Measurements from ENCODE around the gene NUDT22.
A peak's percentile ranks its signal among the peaks of the same experiment; 100 is the strongest.

The NUDT22 gene

GRCh38 chr11:64268893-64269539 is 42.9 kb downstream of the NUDT22 start:
- Histone ChIP-seq H3K27ac (ENCODE audit: low read depth, low read length) (peak overlapping the region; percentile 96), H3K4me1 (ENCODE audit: control insufficient read depth, low read depth, low read length) (peaks cover 5% of the 10 kb centered on the region), H3K79me2 (ENCODE audit: control insufficient read depth, insufficient read depth, low read length) (no peaks in the 10 kb centered on the region), H3K4me3 (ENCODE audit: low read length) (peak overlapping the region; percentile 62), H2BK15ac (replicated peaks; ENCODE audit: low read depth) (no peak overlapping the region), H3K23ac (ENCODE audit: low read length) (peak overlapping the region; percentile 90), H2AK5ac (ENCODE audit: low read length) (no peak overlapping the region), H3K18ac (ENCODE audit: low read length) (peak overlapping the region; percentile 81), H3K36me3 (ENCODE audit: control insufficient read depth, insufficient read depth, low read length) (peaks cover 6% of the 10 kb centered on the region), H2BK120ac (ENCODE audit: low read depth, low read length) (peak overlapping the region; percentile 14), H4K5ac (ENCODE audit: low read length) (no peak overlapping the region), H3K4me2 (ENCODE audit: low read length) (peak overlapping the region; percentile 94), H3K79me1 (ENCODE audit: low read length) (no peaks in the 10 kb centered on the region), H3K56ac (ENCODE audit: low read length) (peak overlapping the region; percentile 95), H2BK5ac (ENCODE audit: low read length) (peak overlapping the region; percentile 95), H3K9ac (ENCODE audit: low read length) (peak overlapping the region; percentile 91), H3K4ac (ENCODE audit: low read depth, low read length) (peak overlapping the region; percentile 74), H3K27me3 (ENCODE audit: insufficient read depth, low read length, poor library complexity) (no peaks in the 10 kb centered on the region), H4K8ac (ENCODE audit: low read depth, low read length) (no peak overlapping the region)
- peak; percentile 95 for DNase-seq
- no CpG with 5 or more reads among the region's 34 CpGs for WGBS (ENCODE audit: extremely low coverage, insufficient coverage, low lambda C conversion rate)

- peaks cover 1% of the 10 kb centered on the region for H3K36me3 ChIP-seq (ENCODE audit: control insufficient read depth, insufficient read depth, low read length)
- H3K4ac ChIP-seq (ENCODE audit: low read depth, low read length) = peak overlapping the region; percentile 74
- H3K56ac ChIP-seq (ENCODE audit: low read length) = peak overlapping the region; percentile 97
- peaks cover 5% of the 10 kb centered on the region for H3K4me1 ChIP-seq (ENCODE audit: control insufficient read depth, low read depth, low read length)
- H2BK120ac ChIP-seq (ENCODE audit: low read depth, low read length) = peak overlapping the region; percentile 14
- H2BK5ac ChIP-seq (ENCODE audit: low read length) = peak overlapping the region; percentile 65
- WGBS (ENCODE audit: extremely low coverage, insufficient coverage, low lambda C conversion rate) = no CpG with 5 or more reads among the region's 58 CpGs
- peak overlapping the region; percentile 81 for H3K18ac ChIP-seq (ENCODE audit: low read length)
- H2AK5ac ChIP-seq (ENCODE audit: low read length) = no peak overlapping the region
- H3K4me2 ChIP-seq (ENCODE audit: low read length) = peak overlapping the region; percentile 94
- peak overlapping the region; percentile 93 for H3K9ac ChIP-seq (ENCODE audit: low read length)
- no peaks in the 10 kb centered on the region for H3K27me3 ChIP-seq (ENCODE audit: insufficient read depth, low read length, poor library complexity)
- DNase-seq = peak; percentile 100
- no peak overlapping the region for H4K8ac ChIP-seq (ENCODE audit: low read depth, low read length)
- H4K5ac ChIP-seq (ENCODE audit: low read length) = no peak overlapping the region
- H3K79me2 ChIP-seq (ENCODE audit: control insufficient read depth, insufficient read depth, low read length) = no peaks in the 10 kb centered on the region
- H3K79me1 ChIP-seq (ENCODE audit: low read length) = no peaks in the 10 kb centered on the region
- peak overlapping the region; percentile 62 for H3K4me3 ChIP-seq (ENCODE audit: low read length)
- H3K27ac ChIP-seq (ENCODE audit: low read depth, low read length) = peak overlapping the region; percentile 96
- H2BK15ac ChIP-seq (replicated peaks; ENCODE audit: low read depth) = no peak overlapping the region
- no peak overlapping the region for H3K23ac ChIP-seq (ENCODE audit: low read length)
These were observed 43.6 kb downstream of the NUDT22 start for GRCh38 chr11:64269540-64270220.

GRCh38 chr11:64275031-64275800 is 49.1 kb downstream of the NUDT22 start:
- Histone ChIP-seq H3K4me2 (ENCODE audit: low read length) (no peak overlapping the region), H3K23ac (ENCODE audit: low read length) (no peak overlapping the region), H3K4me1 (ENCODE audit: control insufficient read depth, low read depth, low read length) (no peaks in the 10 kb centered on the region), H3K79me1 (ENCODE audit: low read length) (no peaks in the 10 kb centered on the region), H3K79me2 (ENCODE audit: control insufficient read depth, insufficient read depth, low read length) (no peaks in the 10 kb centered on the region), H3K4me3 (ENCODE audit: low read length) (no peak overlapping the region), H3K18ac (ENCODE audit: low read length) (no peak overlapping the region), H3K27me3 (ENCODE audit: insufficient read depth, low read length, poor library complexity) (no peaks in the 10 kb centered on the region), H3K27ac (ENCODE audit: low read depth, low read length) (no peak overlapping the region), H3K4ac (ENCODE audit: low read depth, low read length) (no peak overlapping the region), H2AK5ac (ENCODE audit: low read length) (no peak overlapping the region), H2BK15ac (replicated peaks; ENCODE audit: low read depth) (no peak overlapping the region), H3K9ac (ENCODE audit: low read length) (no peak overlapping the region), H3K36me3 (ENCODE audit: control insufficient read depth, insufficient read depth, low read length) (no peaks in the 10 kb centered on the region), H4K8ac (ENCODE audit: low read depth, low read length) (no peak overlapping the region), H3K56ac (ENCODE audit: low read length) (peak overlapping the region; percentile 25), H2BK5ac (ENCODE audit: low read length) (no peak overlapping the region), H4K5ac (ENCODE audit: low read length) (no peak overlapping the region), H2BK120ac (ENCODE audit: low read depth, low read length) (no peak overlapping the region)
- no peak for DNase-seq
- WGBS (ENCODE audit: extremely low coverage, insufficient coverage, low lambda C conversion rate) = no CpG with 5 or more reads among the region's 15 CpGs

DNA sequence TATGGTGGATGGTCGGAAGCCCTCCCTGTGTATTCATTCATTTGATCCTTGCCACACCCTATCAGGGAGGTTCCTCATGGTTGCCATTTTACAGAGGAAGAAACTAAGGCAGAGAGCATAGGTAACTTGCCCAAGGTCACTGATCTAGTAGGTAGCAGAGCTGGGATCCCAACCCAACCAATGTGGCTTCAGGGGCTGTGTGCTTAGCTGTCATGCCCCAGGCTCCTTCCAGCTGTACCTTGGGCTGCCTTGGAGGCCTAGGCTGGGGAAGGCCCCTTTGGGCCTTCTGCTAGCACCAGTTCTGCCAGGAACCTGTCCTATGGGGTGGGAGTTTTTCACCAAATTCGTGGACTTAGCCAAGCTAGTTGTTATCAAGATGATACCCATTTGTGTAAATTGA is 49.8 kb downstream of the NUDT22 start:
- Histone ChIP-seq H2BK120ac (ENCODE audit: low read depth, low read length) (no peak overlapping the region), H3K4me2 (ENCODE audit: low read length) (no peak overlapping the region), H3K4ac (ENCODE audit: low read depth, low read length) (no peak overlapping the region), H3K56ac (ENCODE audit: low read length) (no peak overlapping the region), H3K27me3 (ENCODE audit: insufficient read depth, low read length, poor library complexity) (no peaks in the 10 kb centered on the region), H3K18ac (ENCODE audit: low read length) (no peak overlapping the region), H4K5ac (ENCODE audit: low read length) (no peak overlapping the region), H3K4me1 (ENCODE audit: control insufficient read depth, low read depth, low read length) (no peaks in the 10 kb centered on the region), H2AK5ac (ENCODE audit: low read length) (no peak overlapping the region), H3K79me1 (ENCODE audit: low read length) (no peaks in the 10 kb centered on the region), H3K79me2 (ENCODE audit: control insufficient read depth, insufficient read depth, low read length) (no peaks in the 10 kb centered on the region), H2BK15ac (replicated peaks; ENCODE audit: low read depth) (no peak overlapping the region), H4K8ac (ENCODE audit: low read depth, low read length) (no peak overlapping the region), H3K36me3 (ENCODE audit: control insufficient read depth, insufficient read depth, low read length) (no peaks in the 10 kb centered on the region), H3K4me3 (ENCODE audit: low read length) (no peak overlapping the region), H2BK5ac (ENCODE audit: low read length) (no peak overlapping the region), H3K27ac (ENCODE audit: low read depth, low read length) (no peak overlapping the region), H3K9ac (ENCODE audit: low read length) (no peak overlapping the region), H3K23ac (ENCODE audit: low read length) (no peak overlapping the region)
- WGBS (ENCODE audit: extremely low coverage, insufficient coverage, low lambda C conversion rate) = no CpG with 5 or more reads among the region's 2 CpGs
- DNase-seq = no peak

GRCh38 chr11:64276653-64277431 is 50.8 kb downstream of the NUDT22 start:
- no peaks in the 10 kb centered on the region for H3K4me1 ChIP-seq (ENCODE audit: control insufficient read depth, low read depth, low read length)
- no peak overlapping the region for H2BK120ac ChIP-seq (ENCODE audit: low read depth, low read length)
- H3K79me2 ChIP-seq (ENCODE audit: control insufficient read depth, insufficient read depth, low read length) = no peaks in the 10 kb centered on the region
- H3K56ac ChIP-seq (ENCODE audit: low read length) = no peak overlapping the region
- no peak overlapping the region for H3K9ac ChIP-seq (ENCODE audit: low read length)
- no CpG with 5 or more reads among the region's 17 CpGs for WGBS (ENCODE audit: extremely low coverage, insufficient coverage, low lambda C conversion rate)
- no peak overlapping the region for H3K27ac ChIP-seq (ENCODE audit: low read depth, low read length)
- H2BK5ac ChIP-seq (ENCODE audit: low read length) = no peak overlapping the region
- H4K8ac ChIP-seq (ENCODE audit: low read depth, low read length) = no peak overlapping the region
- H3K79me1 ChIP-seq (ENCODE audit: low read length) = no peaks in the 10 kb centered on the region
- no peak overlapping the region for H3K18ac ChIP-seq (ENCODE audit: low read length)
- H3K23ac ChIP-seq (ENCODE audit: low read length) = no peak overlapping the region
- H3K4me2 ChIP-seq (ENCODE audit: low read length) = no peak overlapping the region
- H2BK15ac ChIP-seq (replicated peaks; ENCODE audit: low read depth) = no peak overlapping the region
- H4K5ac ChIP-seq (ENCODE audit: low read length) = no peak overlapping the region
- H3K27me3 ChIP-seq (ENCODE audit: insufficient read depth, low read length, poor library complexity) = no peaks in the 10 kb centered on the region
- no peak for DNase-seq
- H2AK5ac ChIP-seq (ENCODE audit: low read length) = no peak overlapping the region
- no peak overlapping the region for H3K4me3 ChIP-seq (ENCODE audit: low read length)
- no peak overlapping the region for H3K4ac ChIP-seq (ENCODE audit: low read depth, low read length)
- H3K36me3 ChIP-seq (ENCODE audit: control insufficient read depth, insufficient read depth, low read length) = no peaks in the 10 kb centered on the region
